Colonic mucosa (tissue), 4 donors: ENCODE measurements around the gene NCBP1. TPM values are rescaled to one million over a fixed set of nuclear protein-coding genes. Genes with fewer than 3 reads are reported as not detected.
A peak's percentile ranks its signal among the peaks of the same experiment; 100 is the strongest.

Experiments
- DNase-seq: peaks from one replicate; pipeline ENCODE4 v3.0.0-alpha.2; 2020
- H3K27ac ChIP-seq: fragments of 200-600 bp; one replicate; pipeline ENCODE4 v1.8.0; 2021
- H3K27me3 ChIP-seq: fragments of 200-600 bp; one replicate; pipeline ENCODE4 v1.8.0; 2021
- H3K36me3 ChIP-seq: fragments of 200-600 bp; one replicate; pipeline ENCODE4 v1.8.0; 2021
- H3K4me1 ChIP-seq: fragments of 200-600 bp; one replicate; pipeline ENCODE4 v1.8.0; 2021; ENCODE audit warnings: mild to moderate bottlenecking
- H3K4me3 ChIP-seq: fragments of 200-600 bp; one replicate; pipeline ENCODE4 v1.8.0; 2021
- H3K9ac ChIP-seq, 2 donors: one replicate each; pipeline ENCODE4 v1.7.0; 2013; ENCODE audit warnings: control low read depth in 2 of 2, low read depth in 2 of 2, low read length in 2 of 2
- H3K9me3 ChIP-seq: fragments of 200-600 bp; one replicate; pipeline ENCODE4 v1.8.0; 2021
- intact Hi-C: fragments of 100-400 bp; cut with DNase I; formaldehyde crosslinking; loops from one replicate; pipeline ENCODE4 v1.14.1; 2022
- total RNA-seq, 2 donors: library from RNA; stranded (reverse); fragmentation: NEBNext Ultra II Directional in 1 of 2; extraction: Animal tissue kit (Norgen Biotek cat#: 25700) in 1 of 2; gene quantifications; one replicate each; pipeline ENCODE4 v1.2.1, GENCODE V29; 2021
- TF ChIP-seq, protein P1 (sequence below): fragments of 200-600 bp; IDR thresholded peaks from one replicate; pipeline ENCODE4 v1.8.0; 2022; ENCODE audit warnings: antibody characterized with exemption, mild to moderate bottlenecking
- donor health status: healthy.
- donor health status: DM: no; HTN: no; CAD: no.
- donor health status: DM: no; HTN: no; CAD: no.

The NCBP1 gene
- total RNA-seq, 2 donors from 2014 or later = 30.3 to 48.2 TPM

GRCh38 chr9:97704851-97705250 lies 71.2 kb downstream of the NCBP1 start:
- Histone ChIP-seq H3K36me3 (no peaks in the 10 kb centered on the region), H3K4me1 (no peaks in the 10 kb centered on the region), H3K9me3 (no peaks in the 10 kb centered on the region), H3K27me3 (no peaks in the 10 kb centered on the region), H3K9ac (no peak overlapping the region), H3K27ac (no peak overlapping the region), H3K4me3 (no peak overlapping the region)
- no peak for DNase-seq
- TF ChIP-seq, protein P1, sequence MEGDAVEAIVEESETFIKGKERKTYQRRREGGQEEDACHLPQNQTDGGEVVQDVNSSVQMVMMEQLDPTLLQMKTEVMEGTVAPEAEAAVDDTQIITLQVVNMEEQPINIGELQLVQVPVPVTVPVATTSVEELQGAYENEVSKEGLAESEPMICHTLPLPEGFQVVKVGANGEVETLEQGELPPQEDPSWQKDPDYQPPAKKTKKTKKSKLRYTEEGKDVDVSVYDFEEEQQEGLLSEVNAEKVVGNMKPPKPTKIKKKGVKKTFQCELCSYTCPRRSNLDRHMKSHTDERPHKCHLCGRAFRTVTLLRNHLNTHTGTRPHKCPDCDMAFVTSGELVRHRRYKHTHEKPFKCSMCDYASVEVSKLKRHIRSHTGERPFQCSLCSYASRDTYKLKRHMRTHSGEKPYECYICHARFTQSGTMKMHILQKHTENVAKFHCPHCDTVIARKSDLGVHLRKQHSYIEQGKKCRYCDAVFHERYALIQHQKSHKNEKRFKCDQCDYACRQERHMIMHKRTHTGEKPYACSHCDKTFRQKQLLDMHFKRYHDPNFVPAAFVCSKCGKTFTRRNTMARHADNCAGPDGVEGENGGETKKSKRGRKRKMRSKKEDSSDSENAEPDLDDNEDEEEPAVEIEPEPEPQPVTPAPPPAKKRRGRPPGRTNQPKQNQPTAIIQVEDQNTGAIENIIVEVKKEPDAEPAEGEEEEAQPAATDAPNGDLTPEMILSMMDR = no peak
- intact Hi-C loops = no loop called here

- no peaks in the 10 kb centered on the region for H3K9me3 ChIP-seq
- H3K36me3 ChIP-seq = no peaks in the 10 kb centered on the region
- H3K27me3 ChIP-seq = no peaks in the 10 kb centered on the region
- H3K27ac ChIP-seq = no peak overlapping the region
- TF ChIP-seq, protein P1 = no peak
- no peak for DNase-seq
- H3K4me3 ChIP-seq = no peak overlapping the region
- H3K9ac ChIP-seq = no peak overlapping the region
- intact Hi-C loops = no loop called here
- no peaks in the 10 kb centered on the region for H3K4me1 ChIP-seq
Measured at GRCh38 chr9:97705354-97705950, 71.8 kb downstream of the NCBP1 start.

GRCh38 chr9:97706246-97706645 lies 72.6 kb downstream of the NCBP1 start:
- Histone ChIP-seq H3K4me1 (no peaks in the 10 kb centered on the region), H3K36me3 (no peaks in the 10 kb centered on the region), H3K27me3 (no peaks in the 10 kb centered on the region), H3K9me3 (no peaks in the 10 kb centered on the region), H3K9ac (no peak overlapping the region), H3K27ac (no peak overlapping the region), H3K4me3 (no peak overlapping the region)
- TF ChIP-seq, protein P1 = no peak
- intact Hi-C loops = no loop called here
- DNase-seq = no peak

GRCh38 chr9:97710356-97711222 lies 77.0 kb downstream of the NCBP1 start:
- no peak overlapping the region for H3K9ac ChIP-seq
- H3K27me3 ChIP-seq = no peaks in the 10 kb centered on the region
- TF ChIP-seq, protein P1 = peak; percentile 88
- H3K4me3 ChIP-seq = no peak overlapping the region
- peak; percentile 37 for DNase-seq
- no peaks in the 10 kb centered on the region for H3K4me1 ChIP-seq
- H3K9me3 ChIP-seq = no peaks in the 10 kb centered on the region
- no peaks in the 10 kb centered on the region for H3K36me3 ChIP-seq
- intact Hi-C loops = loop anchor here (5.0 kb wide), 1 partner anchor 192 kb away; no protein-coding TSS in a partner anchor
- H3K27ac ChIP-seq = no peak overlapping the region

DNA sequence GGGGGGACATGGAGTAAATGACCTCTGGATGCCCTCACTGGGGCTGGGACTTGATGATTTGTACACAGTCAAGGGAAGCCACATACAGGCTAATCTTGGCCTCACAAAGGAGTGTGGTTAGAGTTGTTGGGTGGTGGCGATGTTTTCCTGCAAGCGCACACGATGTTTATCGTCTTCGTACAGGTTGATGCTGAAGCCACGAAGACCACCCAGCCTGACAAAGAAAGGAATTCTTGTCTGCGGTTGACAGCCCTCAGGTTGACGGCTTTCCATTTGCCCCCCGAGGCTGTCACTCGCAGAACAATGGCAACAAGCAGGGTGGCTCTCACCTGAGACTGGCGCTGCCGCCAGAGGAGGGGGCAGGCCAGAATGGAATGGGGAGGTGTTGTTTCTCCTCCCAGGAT lies 77.6 kb downstream of the NCBP1 start:
- no peak for DNase-seq
- TF ChIP-seq, protein P1 = no peak
- intact Hi-C loops = loop anchor here (5.0 kb wide), 1 partner anchor 191 kb away; no protein-coding TSS in a partner anchor

More for the DNA sequence above, 77.6 kb downstream of the NCBP1 start:
- Histone ChIP-seq H3K36me3 (no peaks in the 10 kb centered on the region), H3K27me3 (no peaks in the 10 kb centered on the region), H3K9ac (no peak overlapping the region), H3K4me1 (no peaks in the 10 kb centered on the region), H3K27ac (no peak overlapping the region), H3K9me3 (no peaks in the 10 kb centered on the region), H3K4me3 (no peak overlapping the region)
